Activated T-cell treated with anti-CD3 and anti-CD28 coated beads for 4 hours (primary cell): ENCODE measurements around the gene ARHGEF25.
"Not testable (repeated sequence)": the region's sequence is repeated elsewhere in the genome, so short reads cannot be mapped to it uniquely, and the experiment has no call there.

ENCODE experiments used
- DNase-seq: peaks from one replicate; pipeline ENCODE4 v3.0.0-alpha.2; 2020

ARHGEF25 gene

GRCh38 chr12:57640175-57641042 is 29.2 kb downstream of the ARHGEF25 start:
- no peak for DNase-seq

- no peak for DNase-seq
These were observed 30.6 kb downstream of the ARHGEF25 start for GRCh38 chr12:57641699-57642442.

- not testable (repeated sequence) for DNase-seq
These were observed 34.9 kb downstream of the ARHGEF25 start for GRCh38 chr12:57645990-57646658.

- not testable (repeated sequence) for DNase-seq
These were observed 35.4 kb downstream of the ARHGEF25 start for GRCh38 chr12:57646659-57647049.

GRCh38 chr12:57654042-57654441 is 42.8 kb downstream of the ARHGEF25 start:
- no peak for DNase-seq

- no peak for DNase-seq
These were observed 44.5 kb downstream of the ARHGEF25 start for GRCh38 chr12:57655541-57656240.

GRCh38 chr12:57656408-57656807 is 45.2 kb downstream of the ARHGEF25 start:
- DNase-seq, result not testable (repeated sequence)

- no peak for DNase-seq
These were observed 46.5 kb downstream of the ARHGEF25 start for GRCh38 chr12:57657744-57658143.

- no peak for DNase-seq
These were observed 47.7 kb downstream of the ARHGEF25 start for GRCh38 chr12:57658890-57659289.

- no peak for DNase-seq
These were observed 50.1 kb downstream of the ARHGEF25 start for GRCh38 chr12:57661376-57661775.

GRCh38 chr12:57665066-57665820 is 54.0 kb downstream of the ARHGEF25 start:
- not testable (repeated sequence) for DNase-seq
